ENCODE data around the gene KIF23.

- TF ChIP-seq CTCF (conservative IDR thresholded peaks at IDR 0.05; ENCODE audit: low read length) (no peak), EZH2phosphoT487 (IDR thresholded peaks at IDR 0.05; ENCODE audit: borderline replicate concordance, low read depth, low read length) (no peak)
Measured at GRCh38 chr15:69408841-69409240, 5.3 kb upstream of the KIF23 start.
